IMR-90 (cell line): ENCODE data around the gene MPRIP. TPM values are rescaled to one million over a fixed set of nuclear protein-coding genes. Genes with fewer than 3 reads are reported as not detected.

Source experiments
- ATAC-seq: fragments of 200-7000 bp; cut with Tn5 transposase; 2 replicates; pipeline ENCODE4 v1.9.1; 2020; ENCODE audit warnings: low read depth, mild to moderate bottlenecking, moderate library complexity
- BruUV-seq: library from RNA; stranded (reverse); fragments of 400-500 nt; replicated peaks from 2 replicates; lab custom pipeline; 2021; lab: Mats Ljungman, UMichigan
- CTCF ChIA-PET: fragments of 300-600 bp; formaldehyde crosslinking; extraction: SDS; loops from one replicate; lab custom pipeline; 2021; ENCODE audit warnings: antibody characterized with exemption; lab: Yijun Ruan, JAX
- POLR2A ChIA-PET: fragments of 300-600 bp; sonication (Branson Sonifier 250); formaldehyde crosslinking; loops from one replicate; lab custom pipeline; 2022; ENCODE audit warnings: antibody characterized with exemption; ENCODE audit not compliant: unreplicated experiment; lab: Charles Lee
- DNase-seq: peaks from one replicate; pipeline ENCODE4 v3.0.0; 2013
- H2AFZ ChIP-seq: replicated peaks from 2 replicates; pipeline ENCODE3; 2013; ENCODE audit warnings: low read length, mild to moderate bottlenecking; ENCODE audit not compliant: poor library complexity
- H2AK5ac ChIP-seq: 2 replicates; pipeline ENCODE4 v1.6.1; 2013; ENCODE audit warnings: low read depth, low read length, inconsistent platforms
- H2AK9ac ChIP-seq: replicated peaks from 2 replicates; pipeline ENCODE3; 2013; ENCODE audit warnings: mild to moderate bottlenecking, low read depth, low read length, moderate library complexity; ENCODE audit not compliant: poor library complexity
- H2BK120ac ChIP-seq: 2 replicates; pipeline ENCODE4 v1.6.1; 2013; ENCODE audit warnings: low read depth, low read length, inconsistent platforms
- H2BK15ac ChIP-seq: 3 replicates; pipeline ENCODE4 v1.6.1; 2013; ENCODE audit warnings: low read depth, low read length, inconsistent platforms
- H2BK20ac ChIP-seq: 2 replicates; pipeline ENCODE4 v1.6.1; 2013; ENCODE audit warnings: low read depth, mild to moderate bottlenecking, inconsistent platforms, low read length, moderate library complexity
- H2BK5ac ChIP-seq: 2 replicates; pipeline ENCODE4 v1.6.1; 2013; ENCODE audit warnings: mild to moderate bottlenecking, low read depth, low read length, inconsistent platforms; ENCODE audit not compliant: poor library complexity, severe bottlenecking
- H3K14ac ChIP-seq: replicated peaks from 2 replicates; pipeline ENCODE4 v1.6.1; 2013; ENCODE audit warnings: low read depth, low read length, inconsistent platforms
- H3K18ac ChIP-seq: 2 replicates; pipeline ENCODE4 v1.6.1; 2013; ENCODE audit warnings: low read depth, low read length, control low read depth
- H3K23ac ChIP-seq: 2 replicates; pipeline ENCODE4 v1.6.1; 2013; ENCODE audit warnings: low read depth, low read length, inconsistent platforms
- H3K27ac ChIP-seq: 2 replicates; pipeline ENCODE4 v1.5.1; 2013; ENCODE audit warnings: mild to moderate bottlenecking, control low read depth, low read length; ENCODE audit not compliant: insufficient read depth
- H3K27me3 ChIP-seq: 2 replicates; pipeline ENCODE4 v1.6.1; 2013; ENCODE audit warnings: low read length; ENCODE audit not compliant: control insufficient read depth, insufficient read depth
- H3K36me3 ChIP-seq: 2 replicates; pipeline ENCODE4 v1.6.1; 2013; ENCODE audit warnings: low read length, mixed read lengths; ENCODE audit not compliant: control insufficient read depth, insufficient read depth
- H3K4ac ChIP-seq: 2 replicates; pipeline ENCODE4 v1.6.1; 2013; ENCODE audit warnings: low read depth, low read length, inconsistent platforms
- H3K4me1 ChIP-seq: 2 replicates; pipeline ENCODE4 v1.6.1; 2013; ENCODE audit warnings: low read length, mixed read lengths; ENCODE audit not compliant: control insufficient read depth, insufficient read depth
- H3K4me2 ChIP-seq: 2 replicates; pipeline ENCODE4 v1.6.1; 2013; ENCODE audit warnings: low read depth, mild to moderate bottlenecking, control low read depth, low read length, moderate library complexity
- H3K4me3 ChIP-seq: 2 replicates; pipeline ENCODE4 v1.5.1; 2013; ENCODE audit warnings: low read depth, mild to moderate bottlenecking, control low read depth, low read length, moderate library complexity; ENCODE audit not compliant: insufficient read depth
- H3K56ac ChIP-seq: 2 replicates; pipeline ENCODE4 v1.6.1; 2013; ENCODE audit warnings: low read length, inconsistent platforms; ENCODE audit not compliant: insufficient read depth; ENCODE audit errors: extremely low read depth
- H3K79me1 ChIP-seq, 2 experiments: 2 replicates each; pipeline ENCODE4 v1.6.1; 2013; ENCODE audit warnings: low read length in 2 of 2, inconsistent platforms in 1 of 2, low read depth in 1 of 2
- H3K9ac ChIP-seq: 2 replicates; pipeline ENCODE4 v1.6.1; 2013; ENCODE audit warnings: low read depth, low read length, control low read depth
- H3K9me1 ChIP-seq: 2 replicates; pipeline ENCODE4 v1.6.1; 2013; ENCODE audit warnings: low read length, inconsistent platforms; ENCODE audit not compliant: insufficient read depth
- H3K9me3 ChIP-seq: 2 replicates; pipeline ENCODE4 v1.6.1; 2013; ENCODE audit warnings: low read length; ENCODE audit not compliant: control insufficient read depth, insufficient read depth
- H4K20me1 ChIP-seq: 2 replicates; pipeline ENCODE4 v1.6.1; 2013; ENCODE audit warnings: low read length, inconsistent platforms; ENCODE audit not compliant: insufficient read depth
- H4K5ac ChIP-seq: 2 replicates; pipeline ENCODE4 v1.6.1; 2013; ENCODE audit warnings: mild to moderate bottlenecking, low read depth, low read length, control low read depth
- H4K8ac ChIP-seq, 2 experiments: 2 replicates each; pipeline ENCODE4 v1.6.1; 2013; ENCODE audit warnings: low read depth in 2 of 2, low read length in 2 of 2, control low read depth in 1 of 2, inconsistent platforms in 1 of 2
- H4K91ac ChIP-seq: 2 replicates; pipeline ENCODE4 v1.6.1; 2013; ENCODE audit warnings: low read depth, low read length, inconsistent platforms; ENCODE audit not compliant: insufficient read depth
- CEBPB ChIP-seq: IDR thresholded peaks from 2 replicates; pipeline ENCODE4 v1.6.1; 2012; ENCODE audit warnings: low read depth, low read length, improper control_type of control experiment
- CHD1 ChIP-seq: IDR thresholded peaks from 2 replicates; pipeline ENCODE4 v1.6.1; 2012; ENCODE audit warnings: low read depth, low read length, improper control_type of control experiment
- ELK1 ChIP-seq: fragments of 150-350 bp; IDR thresholded peaks from 2 replicates; pipeline ENCODE4 v1.6.1; 2016; ENCODE audit warnings: low read depth, mild to moderate bottlenecking, low read length, moderate library complexity, borderline replicate concordance
- FOS ChIP-seq: fragments of 150-350 bp; IDR thresholded peaks from 2 replicates; pipeline ENCODE4 v1.6.1; 2016; ENCODE audit warnings: low read depth, low read length
- MAFK ChIP-seq: IDR thresholded peaks from 2 replicates; pipeline ENCODE4 v1.6.1; 2012; ENCODE audit warnings: low read depth, low read length, improper control_type of control experiment
- NFE2L2 ChIP-seq: fragments of 150-350 bp; IDR thresholded peaks from 2 replicates; pipeline ENCODE4 v1.6.1; 2016; ENCODE audit warnings: low read depth, mild to moderate bottlenecking, low read length
- POLR2A ChIP-seq: IDR thresholded peaks from 2 replicates; pipeline ENCODE4 v1.6.1; 2012; ENCODE audit warnings: mild to moderate bottlenecking, low read depth, low read length
- RFX5 ChIP-seq: IDR thresholded peaks from 2 replicates; pipeline ENCODE4 v1.8.0; 2012; ENCODE audit warnings: low read depth, mild to moderate bottlenecking, low read length, moderate library complexity
- SMC3 ChIP-seq: fragments of 150-350 bp; IDR thresholded peaks from 2 replicates; pipeline ENCODE4 v1.6.1; 2016; ENCODE audit warnings: low read depth, mild to moderate bottlenecking, antibody characterized with exemption, low read length, moderate library complexity
- USF2 ChIP-seq: fragments of 150-350 bp; IDR thresholded peaks from 2 replicates; pipeline ENCODE4 v1.6.1; 2017; ENCODE audit warnings: mild to moderate bottlenecking, antibody characterized with exemption, low read length, low read depth
- WGBS, 2 experiments: methylation state at CpG; one replicate each; pipeline versions ENCODE4 v1.1.5 to v1.1.7; 2013; ENCODE audit warnings: missing lambda C conversion rate in 2 of 2; ENCODE audit not compliant: insufficient read length in 1 of 2; ENCODE audit errors: extremely low coverage in 2 of 2; 5-methylcytosine and 5-hydroxymethylcytosine counted together
- dilution Hi-C: fragments of 300-500 bp; cut with HindIII; formaldehyde crosslinking; loops from one replicate; pipeline ENCODE4 v1.14.3; 2018; ENCODE audit warnings: low sequenced_read_pairs; ENCODE audit not compliant: unreplicated experiment
- in situ Hi-C: fragments of 300-500 bp; cut with MboI; formaldehyde crosslinking; loops from 3 replicates; pipeline ENCODE4 v1.14.3; 2019; ENCODE audit warnings: low sequenced_read_pairs, inconsistent platforms, mixed read lengths
- intact Hi-C: fragments of 100-400 bp; cut with micrococcal nuclease; formaldehyde crosslinking; loops from 2 replicates; pipeline ENCODE4 v1.10.0; 2022
- polyA plus RNA-seq, 3 experiments: library from polyadenylated mRNA; depleted of rRNA; stranded (reverse); fragments of >200 nt; gene quantifications; 2 replicates each; pipeline ENCODE4 v1.2.3, GENCODE V29; 2012; ENCODE audit warnings: low replicate concordance in 1 of 3
- total RNA-seq: library from RNA; depleted of rRNA; stranded (reverse); fragments of >200 nt; gene quantifications from 2 replicates; pipeline ENCODE4 v1.2.3, GENCODE V29; 2012
- TF ChIP-seq, protein P1 (sequence below): conservative IDR thresholded peaks from 2 replicates; pipeline ENCODE4 v1.5.1; 2012; ENCODE audit warnings: mild to moderate bottlenecking, low read depth, low read length, improper control_type of control experiment

Gene MPRIP
- total and polyA plus RNA-seq, 2 of the 4 experiments (the other 2 are of a cell fraction), result 111 to 149 TPM

- no peak for TF ChIP-seq USF2
Observed at GRCh38 chr17:17134051-17134956, 92.0 kb downstream of the MPRIP start (continued).

DNA sequence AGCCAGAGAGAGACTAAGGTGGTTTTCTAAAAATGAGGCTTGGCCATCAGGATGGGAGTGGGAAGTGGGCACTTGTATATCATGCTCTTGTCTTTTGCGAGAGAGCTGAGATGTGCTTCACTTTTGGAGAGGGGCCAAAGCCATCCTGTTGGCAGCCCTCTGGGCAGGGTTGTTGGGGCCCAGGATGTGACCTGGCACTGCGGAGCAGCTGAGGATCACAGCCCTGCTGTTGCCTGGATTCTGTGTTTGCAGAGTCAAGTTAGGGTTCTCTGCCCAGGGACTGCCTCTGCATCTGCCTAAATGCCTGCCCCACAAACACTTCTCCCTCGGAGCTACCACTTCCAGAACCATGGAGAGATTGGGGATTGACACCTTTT is 92.7 kb downstream of the MPRIP start:
- Histone ChIP-seq H3K56ac (no peak overlapping the region), H4K20me1 (peaks cover 18% of the 10 kb centered on the region), H2BK15ac (no peak overlapping the region), H3K27me3 (no peaks in the 10 kb centered on the region), H4K5ac (no peak overlapping the region), H3K36me3 (peaks cover 68% of the 10 kb centered on the region), H2AFZ (no peak overlapping the region), H3K4me3 (no peak overlapping the region), H2AK5ac (no peak overlapping the region), H3K9me3 (no peaks in the 10 kb centered on the region), H2AK9ac (peak overlapping the region; percentile 45), H3K4ac (no peak overlapping the region), H4K8ac (no peak overlapping the region), H3K79me1 (peaks cover 18 to 58% of the 10 kb centered on the region in 2 experiments), H2BK5ac (no peak overlapping the region), H3K27ac (no peak overlapping the region), H3K18ac (no peak overlapping the region), H3K14ac (no peak overlapping the region), H3K4me1 (peaks cover under 1% of the 10 kb centered on the region; the same call in 1 of the 2 replicates), H2BK20ac (no peak overlapping the region), H4K91ac (no peak overlapping the region), H3K4me2 (no peak overlapping the region), H3K9ac (no peak overlapping the region), H3K23ac (no peak overlapping the region), H2BK120ac (no peak overlapping the region), H3K9me1 (no peaks in the 10 kb centered on the region; the same call in 1 of the 2 replicates)
- 60% methylated on average over 1 of the region's 3 CpGs; no CpG with 5 or more reads in 1 of the 2 experiments for WGBS, 2 experiments
- dilution Hi-C loops (no loop called here), in situ Hi-C loops (no loop called here), intact Hi-C loops (no loop called here)
- ChIA-PET CTCF (no interaction called here), POLR2A (no interaction called here)
- ATAC-seq (no peak), DNase-seq (no peak)
- BruUV-seq, result no TSS peak
- TF ChIP-seq FOS (no peak), SMC3 (no peak), POLR2A (no peak), NFE2L2 (no peak), CHD1 (no peak), CEBPB (no peak), MAFK (no peak), ELK1 (no peak), USF2 (no peak), RFX5 (no peak)
- TF ChIP-seq, protein P1, sequence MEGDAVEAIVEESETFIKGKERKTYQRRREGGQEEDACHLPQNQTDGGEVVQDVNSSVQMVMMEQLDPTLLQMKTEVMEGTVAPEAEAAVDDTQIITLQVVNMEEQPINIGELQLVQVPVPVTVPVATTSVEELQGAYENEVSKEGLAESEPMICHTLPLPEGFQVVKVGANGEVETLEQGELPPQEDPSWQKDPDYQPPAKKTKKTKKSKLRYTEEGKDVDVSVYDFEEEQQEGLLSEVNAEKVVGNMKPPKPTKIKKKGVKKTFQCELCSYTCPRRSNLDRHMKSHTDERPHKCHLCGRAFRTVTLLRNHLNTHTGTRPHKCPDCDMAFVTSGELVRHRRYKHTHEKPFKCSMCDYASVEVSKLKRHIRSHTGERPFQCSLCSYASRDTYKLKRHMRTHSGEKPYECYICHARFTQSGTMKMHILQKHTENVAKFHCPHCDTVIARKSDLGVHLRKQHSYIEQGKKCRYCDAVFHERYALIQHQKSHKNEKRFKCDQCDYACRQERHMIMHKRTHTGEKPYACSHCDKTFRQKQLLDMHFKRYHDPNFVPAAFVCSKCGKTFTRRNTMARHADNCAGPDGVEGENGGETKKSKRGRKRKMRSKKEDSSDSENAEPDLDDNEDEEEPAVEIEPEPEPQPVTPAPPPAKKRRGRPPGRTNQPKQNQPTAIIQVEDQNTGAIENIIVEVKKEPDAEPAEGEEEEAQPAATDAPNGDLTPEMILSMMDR, result no peak
